Karpas-422 (cell line): ENCODE data around the gene EIF3C. TPM values are rescaled to one million over a fixed set of nuclear protein-coding genes. Genes with fewer than 3 reads are reported as not detected.
"Not testable (repeated sequence)": the region's sequence is repeated elsewhere in the genome, so short reads cannot be mapped to it uniquely, and the experiment has no call there.

ENCODE experiments used
- DNase-seq: peaks from one replicate; pipeline ENCODE4 v3.0.0-alpha.2; 2015
- H2AFZ ChIP-seq: fragments of 200-600 bp; sonication (generic); 2 replicates; pipeline ENCODE4 v1.6.1; 2014; ENCODE audit warnings: antibody characterized with exemption, low read length, mixed read lengths
- H3K27ac ChIP-seq: fragments of 200-600 bp; sonication (generic); 2 replicates; pipeline ENCODE4 v1.5.1; 2014; ENCODE audit warnings: mild to moderate bottlenecking, low read length, moderate library complexity
- H3K27me3 ChIP-seq: fragments of 200-600 bp; sonication (generic); 2 replicates; pipeline ENCODE4 v1.6.1; 2014; ENCODE audit warnings: low read length, mixed read lengths
- H3K36me3 ChIP-seq: fragments of 200-600 bp; sonication (generic); 2 replicates; pipeline ENCODE4 v1.6.1; 2014; ENCODE audit warnings: low read length, mixed read lengths; ENCODE audit not compliant: insufficient read depth
- H3K4me1 ChIP-seq: fragments of 200-600 bp; sonication (generic); 2 replicates; pipeline ENCODE4 v1.6.1; 2014; ENCODE audit warnings: mild to moderate bottlenecking, low read length, mixed read lengths
- H3K4me2 ChIP-seq: fragments of 200-600 bp; sonication (generic); 2 replicates; pipeline ENCODE4 v1.6.1; 2014; ENCODE audit warnings: low read length, low read depth, mild to moderate bottlenecking; ENCODE audit not compliant: poor library complexity, severe bottlenecking
- H3K4me3 ChIP-seq: fragments of 200-600 bp; sonication (generic); 2 replicates; pipeline ENCODE4 v1.5.1; 2014; ENCODE audit warnings: mild to moderate bottlenecking, antibody characterized with exemption, low read length, mixed read lengths
- H3K79me2 ChIP-seq: fragments of 200-600 bp; sonication (generic); 2 replicates; pipeline ENCODE4 v1.6.1; 2014; ENCODE audit warnings: mild to moderate bottlenecking, low read length, mixed read lengths
- H3K9ac ChIP-seq: fragments of 200-600 bp; sonication (generic); 2 replicates; pipeline ENCODE4 v1.6.0; 2014; ENCODE audit warnings: low read length
- H3K9me2 ChIP-seq: fragments of 200-600 bp; sonication (generic), shearing (Covaris generic); replicated peaks from 2 replicates; pipeline ENCODE4 v1.6.0; 2014; ENCODE audit warnings: mild to moderate bottlenecking, low read length, moderate library complexity; ENCODE audit not compliant: insufficient read depth
- H3K9me3 ChIP-seq: fragments of 300-700, 200-600 bp; sonication (generic); 2 replicates; pipeline ENCODE4 v1.6.1; 2014; ENCODE audit warnings: low read length, mixed read lengths
- H4K20me1 ChIP-seq: fragments of 200-600 bp; sonication (generic); 2 replicates; pipeline ENCODE4 v1.6.1; 2014; ENCODE audit warnings: mild to moderate bottlenecking, antibody characterized with exemption, low read length, low read depth; ENCODE audit not compliant: insufficient read depth
- total RNA-seq: library from RNA; depleted of rRNA; stranded (reverse); fragments of >200 nt; shearing (Covaris generic); gene quantifications from 2 replicates; pipeline ENCODE4 v1.2.3, GENCODE V29; 2014; ENCODE audit warnings: low replicate concordance; rRNA removed

Gene EIF3C, protein sequence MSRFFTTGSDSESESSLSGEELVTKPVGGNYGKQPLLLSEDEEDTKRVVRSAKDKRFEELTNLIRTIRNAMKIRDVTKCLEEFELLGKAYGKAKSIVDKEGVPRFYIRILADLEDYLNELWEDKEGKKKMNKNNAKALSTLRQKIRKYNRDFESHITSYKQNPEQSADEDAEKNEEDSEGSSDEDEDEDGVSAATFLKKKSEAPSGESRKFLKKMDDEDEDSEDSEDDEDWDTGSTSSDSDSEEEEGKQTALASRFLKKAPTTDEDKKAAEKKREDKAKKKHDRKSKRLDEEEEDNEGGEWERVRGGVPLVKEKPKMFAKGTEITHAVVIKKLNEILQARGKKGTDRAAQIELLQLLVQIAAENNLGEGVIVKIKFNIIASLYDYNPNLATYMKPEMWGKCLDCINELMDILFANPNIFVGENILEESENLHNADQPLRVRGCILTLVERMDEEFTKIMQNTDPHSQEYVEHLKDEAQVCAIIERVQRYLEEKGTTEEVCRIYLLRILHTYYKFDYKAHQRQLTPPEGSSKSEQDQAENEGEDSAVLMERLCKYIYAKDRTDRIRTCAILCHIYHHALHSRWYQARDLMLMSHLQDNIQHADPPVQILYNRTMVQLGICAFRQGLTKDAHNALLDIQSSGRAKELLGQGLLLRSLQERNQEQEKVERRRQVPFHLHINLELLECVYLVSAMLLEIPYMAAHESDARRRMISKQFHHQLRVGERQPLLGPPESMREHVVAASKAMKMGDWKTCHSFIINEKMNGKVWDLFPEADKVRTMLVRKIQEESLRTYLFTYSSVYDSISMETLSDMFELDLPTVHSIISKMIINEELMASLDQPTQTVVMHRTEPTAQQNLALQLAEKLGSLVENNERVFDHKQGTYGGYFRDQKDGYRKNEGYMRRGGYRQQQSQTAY
- 188 and 459 TPM in 2 replicates for total RNA-seq

- H3K9me2 ChIP-seq, H3K9ac ChIP-seq, H3K4me3 ChIP-seq, H3K79me2 ChIP-seq, H3K36me3 ChIP-seq, H2AFZ ChIP-seq, H3K9me3 ChIP-seq, H3K27me3 ChIP-seq, H4K20me1 ChIP-seq, H3K4me2 ChIP-seq, H3K27ac ChIP-seq, DNase-seq, H3K4me1 ChIP-seq: not testable (repeated sequence)
These were observed at the start of gene EIF3C for GRCh38 chr16:28711220-28712083. TSS of gene EIF3C (plus strand) at chr16:28711464. CDS start at chr16:28711687, 223 bp downstream.

- not testable (repeated sequence) for H3K4me1 ChIP-seq, DNase-seq
These were observed 45.0 kb upstream of the EIF3C start for GRCh38 chr16:28666264-28666663.

DNA sequence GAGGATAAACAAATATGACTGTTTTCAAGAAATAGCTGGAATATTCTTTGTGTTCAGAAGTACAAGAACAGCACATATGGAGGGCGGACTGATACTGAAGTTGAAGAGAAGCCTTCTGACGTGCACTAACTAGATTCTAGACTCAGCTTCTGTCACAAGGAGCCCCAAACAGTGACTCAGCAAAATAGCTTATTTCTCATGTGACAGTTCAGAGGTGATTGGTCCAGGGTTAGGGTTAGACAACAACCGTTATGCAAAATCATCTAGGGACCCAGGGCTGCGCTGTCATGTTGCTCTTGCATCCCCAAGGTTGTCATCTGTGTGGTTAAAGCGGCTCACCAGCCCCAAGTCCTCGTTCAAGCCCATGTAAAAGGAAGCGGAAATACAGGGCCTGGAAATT is 43.8 kb upstream of the EIF3C start:
- not testable (repeated sequence) for H4K20me1 ChIP-seq, H3K4me2 ChIP-seq, H3K79me2 ChIP-seq, H3K36me3 ChIP-seq, H3K4me1 ChIP-seq, DNase-seq, H2AFZ ChIP-seq, H3K4me3 ChIP-seq, H3K27ac ChIP-seq, H3K9ac ChIP-seq, H3K9me3 ChIP-seq, H3K27me3 ChIP-seq, H3K9me2 ChIP-seq

More at GRCh38 chr16:28666264-28666663, 45.0 kb upstream of the EIF3C start:
- H3K36me3 ChIP-seq, H3K79me2 ChIP-seq, H3K9ac ChIP-seq, H3K9me3 ChIP-seq, H3K4me2 ChIP-seq, H3K27me3 ChIP-seq, H2AFZ ChIP-seq, H3K9me2 ChIP-seq, H4K20me1 ChIP-seq, H3K27ac ChIP-seq, H3K4me3 ChIP-seq: not testable (repeated sequence)

DNA sequence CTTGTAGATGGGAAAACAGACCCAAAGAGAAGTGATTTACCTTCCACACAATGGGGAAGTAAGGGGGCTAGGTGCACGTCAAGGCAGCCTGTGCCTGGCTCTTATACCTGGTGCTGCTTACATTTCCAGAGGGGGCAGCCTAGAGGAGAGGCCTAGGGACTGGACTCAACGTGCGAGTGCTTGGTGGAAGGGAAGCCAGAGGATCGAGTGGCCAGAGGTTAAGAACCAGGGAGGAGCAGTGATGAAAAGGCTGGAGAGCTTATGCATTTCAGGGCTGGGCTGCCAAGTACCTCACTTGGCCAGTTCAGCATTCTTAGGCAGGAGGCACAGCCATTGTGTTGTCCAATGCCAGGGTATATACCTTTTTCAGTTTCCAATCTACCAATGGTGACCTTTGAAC is 43.1 kb upstream of the EIF3C start:
- not testable (repeated sequence) for H3K79me2 ChIP-seq

GRCh38 chr16:28688327-28688952 is 22.8 kb upstream of the EIF3C start:
- H3K9me3 ChIP-seq, H3K27ac ChIP-seq, H3K27me3 ChIP-seq, H3K36me3 ChIP-seq, H3K9me2 ChIP-seq, H3K4me3 ChIP-seq, H3K79me2 ChIP-seq, H3K4me1 ChIP-seq, H3K4me2 ChIP-seq, H4K20me1 ChIP-seq, H2AFZ ChIP-seq, H3K9ac ChIP-seq, DNase-seq: not testable (repeated sequence)

More for the DNA sequence above, 43.1 kb upstream of the EIF3C start:
- DNase-seq, H3K9me3 ChIP-seq, H3K4me1 ChIP-seq, H3K9me2 ChIP-seq, H4K20me1 ChIP-seq, H3K36me3 ChIP-seq, H3K27me3 ChIP-seq, H3K9ac ChIP-seq, H3K4me3 ChIP-seq, H3K27ac ChIP-seq, H2AFZ ChIP-seq, H3K4me2 ChIP-seq: not testable (repeated sequence)

GRCh38 chr16:28689425-28689824 is 21.8 kb upstream of the EIF3C start:
- not testable (repeated sequence) for H3K4me3 ChIP-seq, H3K27ac ChIP-seq, H3K36me3 ChIP-seq, H2AFZ ChIP-seq, H4K20me1 ChIP-seq, H3K4me1 ChIP-seq, H3K9me2 ChIP-seq, H3K4me2 ChIP-seq, H3K9me3 ChIP-seq, DNase-seq, H3K79me2 ChIP-seq, H3K27me3 ChIP-seq, H3K9ac ChIP-seq

DNA sequence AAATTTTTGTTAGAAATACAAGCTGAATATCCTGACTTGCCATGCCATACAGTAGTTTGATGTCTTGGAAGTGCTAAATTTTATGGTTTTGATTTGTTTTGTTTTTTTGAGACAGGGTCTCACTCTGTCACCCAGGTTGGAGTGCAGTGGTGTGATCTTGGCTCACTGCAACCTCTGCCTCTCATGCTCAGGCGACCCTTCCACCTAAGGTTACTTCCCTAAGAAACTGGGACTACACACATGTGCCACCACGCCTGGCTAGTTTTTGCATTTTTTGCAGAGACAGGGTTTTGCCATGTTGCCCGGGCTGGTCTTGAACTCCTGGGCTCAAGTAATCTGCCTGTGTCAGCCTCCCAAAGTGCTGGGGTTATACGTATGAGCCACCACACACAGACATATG is 19.5 kb upstream of the EIF3C start:
- not testable (repeated sequence) for H3K9me2 ChIP-seq, H3K4me2 ChIP-seq, H3K4me1 ChIP-seq, H3K9ac ChIP-seq, H3K36me3 ChIP-seq, DNase-seq, H3K9me3 ChIP-seq, H3K27ac ChIP-seq, H3K79me2 ChIP-seq, H3K27me3 ChIP-seq, H4K20me1 ChIP-seq, H2AFZ ChIP-seq, H3K4me3 ChIP-seq
